ENCODE measurements around the gene KATNAL1. TPM values are rescaled to one million over a fixed set of nuclear protein-coding genes. Genes with fewer than 3 reads are reported as not detected.

KATNAL1 gene
- total RNA-seq, 3 donors from 2014 or later (not counting 1 experiment from before 2014, with no cell fraction given), result 15.0 to 22.8 (median 21.9) TPM

DNA sequence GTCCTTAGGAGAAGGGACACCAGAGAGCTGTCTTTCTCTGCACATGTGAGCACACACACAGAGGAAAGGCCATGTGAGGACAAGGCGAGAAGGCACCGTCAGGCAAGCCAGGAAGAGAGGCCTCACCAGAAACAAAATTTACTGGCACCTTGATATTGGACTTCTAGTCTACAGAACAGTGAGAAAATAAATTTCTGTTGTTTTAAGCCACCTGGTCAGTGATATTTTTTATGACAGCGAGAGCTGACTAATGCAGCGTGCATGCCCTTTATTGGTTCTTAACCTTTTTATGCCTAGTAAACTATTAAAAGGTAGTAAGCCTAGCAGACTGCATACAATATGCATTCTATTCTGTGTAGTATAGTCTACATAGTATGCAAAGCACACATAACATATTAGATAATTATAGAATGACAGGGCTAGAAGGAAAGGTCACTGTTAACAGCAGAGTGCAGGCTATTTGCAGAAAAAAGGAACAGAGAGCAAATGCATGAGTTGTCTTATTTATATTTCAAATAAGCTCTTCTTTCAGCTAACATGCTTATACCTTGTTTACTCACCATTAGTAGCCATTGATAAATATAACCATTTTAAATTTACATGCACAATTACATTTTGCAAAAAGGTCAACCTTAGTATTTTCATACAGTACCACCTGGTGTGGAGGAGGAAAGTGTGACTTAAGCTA, 25.2 kb upstream of the KATNAL1 start:
- ATAC-seq, result no peak

GRCh38 chr13:30331331-30331771, 24.0 kb upstream of the KATNAL1 start:
- intact Hi-C loops (cut with micrococcal nuclease), result no loop called here
- Mint-ChIP-seq H3K27me3 (ENCODE audit: low read depth in 2 of 2) (no peaks in the 10 kb centered on the region), H3K4me1 (peaks cover 0 to 6% of the 10 kb centered on the region in 2 donors), H3K4me3 (no peak overlapping the region), H3K27ac (no peak overlapping the region), H3K36me3 (no peaks in the 10 kb centered on the region), H3K9me3 (no peaks in the 10 kb centered on the region)
- no peaks in the 10 kb centered on the region for H3K27me3 ChIP-seq (ENCODE audit: control insufficient read depth, insufficient read depth, low read length)
- no peak overlapping the region for H3K27ac ChIP-seq (ENCODE audit: low read length)
- H3K4me3 ChIP-seq (ENCODE audit: low read length), result no peak overlapping the region
- 79% methylated on average over 5 of the region's 5 CpGs for WGBS (ENCODE audit: insufficient coverage)
- no peaks in the 10 kb centered on the region for H3K36me3 ChIP-seq (ENCODE audit: control insufficient read depth, insufficient read depth, low read length)
- DNase-seq, result no peak
- TF ChIP-seq, protein P1, sequence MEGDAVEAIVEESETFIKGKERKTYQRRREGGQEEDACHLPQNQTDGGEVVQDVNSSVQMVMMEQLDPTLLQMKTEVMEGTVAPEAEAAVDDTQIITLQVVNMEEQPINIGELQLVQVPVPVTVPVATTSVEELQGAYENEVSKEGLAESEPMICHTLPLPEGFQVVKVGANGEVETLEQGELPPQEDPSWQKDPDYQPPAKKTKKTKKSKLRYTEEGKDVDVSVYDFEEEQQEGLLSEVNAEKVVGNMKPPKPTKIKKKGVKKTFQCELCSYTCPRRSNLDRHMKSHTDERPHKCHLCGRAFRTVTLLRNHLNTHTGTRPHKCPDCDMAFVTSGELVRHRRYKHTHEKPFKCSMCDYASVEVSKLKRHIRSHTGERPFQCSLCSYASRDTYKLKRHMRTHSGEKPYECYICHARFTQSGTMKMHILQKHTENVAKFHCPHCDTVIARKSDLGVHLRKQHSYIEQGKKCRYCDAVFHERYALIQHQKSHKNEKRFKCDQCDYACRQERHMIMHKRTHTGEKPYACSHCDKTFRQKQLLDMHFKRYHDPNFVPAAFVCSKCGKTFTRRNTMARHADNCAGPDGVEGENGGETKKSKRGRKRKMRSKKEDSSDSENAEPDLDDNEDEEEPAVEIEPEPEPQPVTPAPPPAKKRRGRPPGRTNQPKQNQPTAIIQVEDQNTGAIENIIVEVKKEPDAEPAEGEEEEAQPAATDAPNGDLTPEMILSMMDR (IDR thresholded peaks at IDR 0.05), result no peak
- H3K9me3 ChIP-seq (ENCODE audit: control insufficient read depth, insufficient read depth, low read length), result no peaks in the 10 kb centered on the region
- ATAC-seq, result no peak
- H3K4me1 ChIP-seq (ENCODE audit: control insufficient read depth, insufficient read depth, low read length), result peaks cover 6% of the 10 kb centered on the region

More for the DNA sequence above, 25.2 kb upstream of the KATNAL1 start:
- TF ChIP-seq, protein P1 (IDR thresholded peaks at IDR 0.05), result no peak
- Mint-ChIP-seq H3K36me3 (no peaks in the 10 kb centered on the region), H3K4me3 (no peak overlapping the region), H3K27ac (no peak overlapping the region), H3K27me3 (ENCODE audit: low read depth in 2 of 2) (no peaks in the 10 kb centered on the region), H3K4me1 (peaks cover 0 to 11% of the 10 kb centered on the region in 2 donors), H3K9me3 (no peaks in the 10 kb centered on the region)
- Histone ChIP-seq H3K36me3 (ENCODE audit: control insufficient read depth, insufficient read depth, low read length) (no peaks in the 10 kb centered on the region), H3K27ac (ENCODE audit: low read length) (no peak overlapping the region), H3K4me1 (ENCODE audit: control insufficient read depth, insufficient read depth, low read length) (peaks cover 6% of the 10 kb centered on the region), H3K9me3 (ENCODE audit: control insufficient read depth, insufficient read depth, low read length) (no peaks in the 10 kb centered on the region), H3K4me3 (ENCODE audit: low read length) (no peak overlapping the region), H3K27me3 (ENCODE audit: control insufficient read depth, insufficient read depth, low read length) (no peaks in the 10 kb centered on the region)
- intact Hi-C loops (cut with micrococcal nuclease), result no loop called here
- DNase-seq, result no peak
- 77% methylated on average over 4 of the region's 4 CpGs for WGBS (ENCODE audit: insufficient coverage)

DNA sequence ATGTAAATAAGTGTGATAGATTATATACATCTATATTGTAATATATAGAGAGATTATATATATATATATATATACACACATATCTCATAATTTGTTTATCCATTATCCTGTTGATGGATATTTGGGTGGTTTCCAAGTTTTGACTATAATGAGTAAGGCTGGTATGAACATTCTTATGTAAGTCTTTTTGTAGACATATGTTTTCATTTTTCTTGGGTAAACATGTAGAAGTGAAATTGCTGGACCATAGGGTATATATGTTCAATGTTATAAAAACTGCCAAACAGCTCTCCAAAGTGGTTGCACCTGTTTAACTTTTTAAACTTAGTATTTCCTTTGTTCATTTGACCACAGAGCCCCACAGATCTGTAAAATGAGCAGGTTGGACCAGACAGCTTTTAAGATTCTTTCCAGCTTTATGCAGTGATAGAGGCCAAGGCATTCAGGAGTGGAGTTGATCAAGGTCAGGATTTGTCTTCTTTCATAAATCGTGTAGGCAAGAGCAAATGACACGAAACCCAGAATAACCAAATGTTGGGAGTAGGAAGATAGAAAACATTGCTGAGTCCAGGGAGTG, 21.7 kb upstream of the KATNAL1 start:
- ATAC-seq, result no peak
- TF ChIP-seq, protein P1 (IDR thresholded peaks at IDR 0.05), result no peak
- Histone ChIP-seq H3K4me1 (ENCODE audit: control insufficient read depth, insufficient read depth, low read length) (no peaks in the 10 kb centered on the region), H3K27me3 (ENCODE audit: control insufficient read depth, insufficient read depth, low read length) (no peaks in the 10 kb centered on the region), H3K27ac (ENCODE audit: low read length) (no peak overlapping the region), H3K9me3 (ENCODE audit: control insufficient read depth, insufficient read depth, low read length) (no peaks in the 10 kb centered on the region), H3K4me3 (ENCODE audit: low read length) (no peak overlapping the region), H3K36me3 (ENCODE audit: control insufficient read depth, insufficient read depth, low read length) (no peaks in the 10 kb centered on the region)
- H3K4me1 Mint-ChIP-seq, result peaks cover 0 to 5% of the 10 kb centered on the region in 2 donors
- no peak for DNase-seq
- no peak overlapping the region for H3K27ac Mint-ChIP-seq
- no peaks in the 10 kb centered on the region for H3K9me3 Mint-ChIP-seq
- 83% methylated on average over 2 of the region's 2 CpGs for WGBS (ENCODE audit: insufficient coverage)
- no peak overlapping the region for H3K4me3 Mint-ChIP-seq
- intact Hi-C loops (cut with micrococcal nuclease), result no loop called here
- no peaks in the 10 kb centered on the region for H3K36me3 Mint-ChIP-seq
- peaks cover 0 to 10% of the 10 kb centered on the region in 2 donors for H3K27me3 Mint-ChIP-seq (ENCODE audit: low read depth in 2 of 2)

Measured in natural killer cell (primary cell).